ENCODE results near the gene MAP7D1.
"Not testable (repeated sequence)": the region's sequence is repeated elsewhere in the genome, so short reads cannot be mapped to it uniquely, and the experiment has no call there.

The MAP7D1 gene

DNA sequence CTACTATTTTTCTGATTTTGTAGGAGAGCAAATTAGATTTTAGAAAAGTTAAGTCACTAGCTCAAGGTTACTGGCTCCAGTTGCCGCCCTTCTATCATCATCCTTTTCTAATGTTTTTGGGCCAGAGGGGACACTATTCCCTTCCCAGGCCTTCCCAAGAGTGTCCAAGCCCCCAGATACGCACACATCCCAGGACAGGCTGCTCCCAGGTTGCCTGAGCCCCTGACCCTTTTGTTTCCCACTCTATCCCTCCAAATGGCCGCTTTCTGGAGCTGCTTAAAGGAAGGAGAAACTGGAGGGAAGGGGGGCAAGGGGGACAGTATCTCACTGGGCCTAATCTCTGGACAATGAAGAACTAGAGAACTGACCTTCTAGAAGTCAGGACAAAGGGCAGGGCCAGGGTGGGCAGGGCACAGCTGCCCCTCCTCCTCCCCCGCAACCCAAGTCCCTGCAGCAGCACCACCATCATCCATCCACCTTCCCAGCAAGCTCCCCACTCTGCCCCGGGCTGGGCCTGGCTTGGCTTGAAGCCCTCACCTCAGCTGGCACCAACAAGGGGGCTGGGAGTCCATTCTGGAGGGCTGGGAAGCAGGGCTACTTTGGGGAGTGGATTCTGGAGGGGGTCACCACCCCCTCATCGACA, 1.1 kb upstream of the MAP7D1 start:
- Histone ChIP-seq H3K36me3 (no peaks in the 10 kb centered on the region), H3K27ac (peak overlapping the region; percentile 99), H3K9me3 (no peaks in the 10 kb centered on the region), H3K4me1 (ENCODE audit: control insufficient read depth in 1 of 2, insufficient read depth in 1 of 2, low read depth in 1 of 2, low read length in 1 of 2) (peaks cover 60 to 64% of the 10 kb centered on the region in 2 experiments), H3K27me3 (no peaks in the 10 kb centered on the region), H3K4me3 (ENCODE audit: low read depth in 1 of 2, low read length in 1 of 2) (peak overlapping the region; percentile 85 to 96)
- TF ChIP-seq, protein P1, sequence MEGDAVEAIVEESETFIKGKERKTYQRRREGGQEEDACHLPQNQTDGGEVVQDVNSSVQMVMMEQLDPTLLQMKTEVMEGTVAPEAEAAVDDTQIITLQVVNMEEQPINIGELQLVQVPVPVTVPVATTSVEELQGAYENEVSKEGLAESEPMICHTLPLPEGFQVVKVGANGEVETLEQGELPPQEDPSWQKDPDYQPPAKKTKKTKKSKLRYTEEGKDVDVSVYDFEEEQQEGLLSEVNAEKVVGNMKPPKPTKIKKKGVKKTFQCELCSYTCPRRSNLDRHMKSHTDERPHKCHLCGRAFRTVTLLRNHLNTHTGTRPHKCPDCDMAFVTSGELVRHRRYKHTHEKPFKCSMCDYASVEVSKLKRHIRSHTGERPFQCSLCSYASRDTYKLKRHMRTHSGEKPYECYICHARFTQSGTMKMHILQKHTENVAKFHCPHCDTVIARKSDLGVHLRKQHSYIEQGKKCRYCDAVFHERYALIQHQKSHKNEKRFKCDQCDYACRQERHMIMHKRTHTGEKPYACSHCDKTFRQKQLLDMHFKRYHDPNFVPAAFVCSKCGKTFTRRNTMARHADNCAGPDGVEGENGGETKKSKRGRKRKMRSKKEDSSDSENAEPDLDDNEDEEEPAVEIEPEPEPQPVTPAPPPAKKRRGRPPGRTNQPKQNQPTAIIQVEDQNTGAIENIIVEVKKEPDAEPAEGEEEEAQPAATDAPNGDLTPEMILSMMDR (IDR thresholded peaks at IDR 0.05) = no peak

DNA sequence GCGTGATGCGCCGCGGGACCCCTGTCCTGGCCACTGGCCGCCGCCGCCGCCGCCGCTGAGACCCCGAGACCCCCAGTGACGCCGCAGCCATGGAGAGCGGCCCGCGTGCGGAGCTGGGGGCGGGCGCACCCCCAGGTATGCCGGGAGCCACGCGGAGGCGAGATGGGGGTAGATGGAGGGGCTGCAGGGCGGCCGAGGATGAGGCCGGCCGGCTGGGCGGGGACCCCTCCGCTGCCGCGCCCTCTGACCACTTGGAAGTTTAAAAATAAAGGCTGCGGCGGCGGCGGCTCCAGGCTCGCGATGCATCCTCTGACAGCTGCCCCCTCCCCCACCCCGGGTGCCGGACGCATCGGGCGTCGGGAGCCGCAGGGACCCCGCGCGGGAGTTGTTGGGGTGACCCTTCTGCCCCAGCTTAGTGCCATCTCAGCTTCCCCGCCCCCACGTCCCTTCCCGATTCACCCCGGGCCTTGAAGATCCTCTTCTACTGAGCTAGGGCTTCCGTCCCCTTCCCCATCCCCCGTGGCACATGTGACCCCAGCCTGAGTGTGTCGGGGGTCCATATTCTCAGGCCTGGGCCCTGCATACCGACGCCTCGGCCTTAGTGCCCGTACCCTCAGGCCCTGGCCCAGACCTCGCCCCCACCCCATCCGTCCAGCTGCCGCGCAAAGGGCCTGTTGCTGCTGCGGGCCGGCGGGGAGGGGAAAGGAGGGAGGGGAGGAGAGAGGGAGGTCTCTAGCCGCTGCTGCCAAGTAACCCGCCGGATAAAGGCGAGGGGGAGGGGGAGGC, 562 bp downstream of the MAP7D1 start:
- Histone ChIP-seq H3K4me3 (ENCODE audit: low read depth in 1 of 2, low read length in 1 of 2) (peak overlapping the region; percentile 85 to 96), H3K36me3 (no peaks in the 10 kb centered on the region), H3K9me3 (no peaks in the 10 kb centered on the region), H3K27me3 (no peaks in the 10 kb centered on the region), H3K27ac (peak overlapping the region; percentile 99), H3K4me1 (ENCODE audit: control insufficient read depth in 1 of 2, insufficient read depth in 1 of 2, low read depth in 1 of 2, low read length in 1 of 2) (peaks cover 60 to 64% of the 10 kb centered on the region in 2 experiments)
- TF ChIP-seq, protein P1 (IDR thresholded peaks at IDR 0.05) = peak; percentile 14

DNA sequence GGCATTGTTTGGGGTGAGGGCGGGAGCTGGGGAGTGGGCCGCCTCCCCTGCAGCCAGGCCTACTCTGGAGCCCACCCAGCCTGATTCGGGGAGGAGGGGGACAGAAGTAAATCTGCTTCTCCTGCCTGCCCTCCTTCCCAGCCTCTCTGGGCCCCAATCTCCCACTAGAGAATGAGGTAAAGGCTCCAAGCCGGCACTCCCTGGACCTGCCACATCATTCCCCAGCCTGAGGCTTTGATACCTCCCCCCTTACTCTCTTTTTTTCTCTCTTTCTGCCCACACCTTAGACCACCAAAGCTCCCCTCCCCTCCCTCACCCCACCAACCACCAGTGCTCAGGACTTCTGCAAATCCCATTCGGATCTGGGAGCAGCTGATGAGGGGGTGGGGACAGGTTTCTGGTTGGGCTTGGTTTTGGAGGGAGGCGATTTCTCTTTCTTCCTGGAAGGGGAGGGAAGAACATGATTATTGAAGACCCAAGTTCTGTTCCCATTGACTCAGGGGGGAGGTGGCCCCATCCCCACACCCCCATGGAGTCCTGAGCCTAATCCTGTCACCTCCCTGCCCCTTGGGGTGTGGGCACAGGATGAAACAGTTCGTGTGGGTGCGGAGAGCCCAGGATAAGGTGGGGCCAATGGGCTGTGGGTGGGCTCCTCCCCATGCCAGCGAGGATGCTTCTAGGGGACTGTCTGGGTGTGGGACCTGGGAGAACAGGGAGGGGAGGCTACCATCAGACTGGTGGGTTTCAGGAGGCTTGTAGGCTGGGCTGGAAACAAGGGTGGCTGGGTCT, 1.3 kb downstream of the MAP7D1 start:
- H3K36me3 ChIP-seq = no peaks in the 10 kb centered on the region
- no peaks in the 10 kb centered on the region for H3K9me3 ChIP-seq
- H3K27me3 ChIP-seq = no peaks in the 10 kb centered on the region
- peak overlapping the region; percentile 85 to 96 for H3K4me3 ChIP-seq (ENCODE audit: low read depth in 1 of 2, low read length in 1 of 2)
- peak overlapping the region; percentile 99 for H3K27ac ChIP-seq
- H3K4me1 ChIP-seq (ENCODE audit: control insufficient read depth in 1 of 2, insufficient read depth in 1 of 2, low read depth in 1 of 2, low read length in 1 of 2) = peaks cover 61 to 64% of the 10 kb centered on the region in 2 experiments
- TF ChIP-seq, protein P1 (IDR thresholded peaks at IDR 0.05) = no peak

DNA sequence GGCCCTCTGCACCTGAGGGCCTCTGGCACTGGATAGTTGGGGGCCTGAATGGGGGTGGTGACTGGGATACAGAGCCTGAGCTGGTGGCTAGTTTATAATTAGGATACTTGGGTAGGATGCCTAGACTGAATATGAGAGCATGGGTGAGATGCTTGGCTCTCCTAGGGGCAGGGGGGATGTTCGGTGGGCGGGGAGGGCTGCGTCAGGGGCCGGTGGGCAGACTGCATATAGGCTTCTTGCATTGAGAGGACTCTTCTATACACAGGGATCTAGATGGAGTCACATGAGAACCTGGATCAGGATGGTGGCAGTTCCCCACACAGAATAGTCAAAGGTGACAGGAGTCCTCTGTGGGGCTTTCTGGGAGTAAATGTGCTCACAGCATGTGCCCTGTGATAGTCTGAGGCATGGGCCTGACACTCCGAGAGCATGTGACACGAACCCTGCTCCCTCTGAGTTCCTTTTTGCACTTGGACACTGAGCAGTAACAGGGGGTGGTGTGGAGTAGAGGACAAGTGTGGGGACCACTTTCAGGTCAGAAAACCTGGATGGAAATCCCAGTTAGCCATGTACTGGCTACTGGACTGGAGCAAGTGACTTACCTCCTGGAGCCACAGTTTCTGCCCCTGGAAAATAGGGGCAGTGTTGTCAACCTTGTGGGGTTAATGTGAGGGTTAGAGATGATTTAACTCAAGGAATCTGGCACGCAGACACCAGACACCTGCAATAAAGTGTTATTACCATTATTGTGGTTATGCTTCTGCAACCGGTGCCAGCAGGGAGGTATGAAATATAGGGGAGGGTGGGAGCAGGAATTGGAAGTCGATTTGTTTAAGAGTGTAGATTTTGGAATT, 2.2 kb downstream of the MAP7D1 start:
- no peaks in the 10 kb centered on the region for H3K36me3 ChIP-seq
- peak overlapping the region; percentile 99 for H3K27ac ChIP-seq
- H3K27me3 ChIP-seq = no peaks in the 10 kb centered on the region
- TF ChIP-seq, protein P1 (IDR thresholded peaks at IDR 0.05) = no peak
- H3K4me1 ChIP-seq (ENCODE audit: control insufficient read depth in 1 of 2, insufficient read depth in 1 of 2, low read depth in 1 of 2, low read length in 1 of 2) = peaks cover 69 to 72% of the 10 kb centered on the region in 2 experiments
- H3K9me3 ChIP-seq = no peaks in the 10 kb centered on the region
- peak overlapping the region; percentile 85 to 96 for H3K4me3 ChIP-seq (ENCODE audit: low read depth in 1 of 2, low read length in 1 of 2)

DNA sequence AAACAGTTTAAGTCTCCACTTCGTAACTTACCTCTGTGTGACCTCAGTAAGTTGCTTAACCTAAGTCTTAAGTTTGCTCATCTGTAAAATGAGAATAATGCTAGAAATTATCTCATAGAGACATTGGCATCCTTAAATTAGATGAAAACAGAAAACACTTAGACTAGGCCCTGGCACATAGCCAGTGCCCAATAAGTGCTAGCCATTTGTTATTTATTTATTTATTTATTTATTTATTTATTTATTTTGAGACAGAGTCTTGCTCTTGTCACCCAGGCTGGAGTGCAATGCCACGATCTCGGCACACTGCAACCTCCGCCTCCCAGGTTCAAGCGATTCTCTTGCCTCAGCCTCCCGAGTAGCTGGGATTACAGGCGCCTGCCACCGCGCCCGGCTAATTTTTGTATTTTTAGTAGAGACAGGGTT, 2.9 kb downstream of the MAP7D1 start:
- not testable (repeated sequence) for H3K27me3 ChIP-seq; H3K4me3 ChIP-seq (ENCODE audit: low read depth in 1 of 2, low read length in 1 of 2); H3K9me3 ChIP-seq; H3K36me3 ChIP-seq
- peak overlapping the region; percentile 99 for H3K27ac ChIP-seq
- peaks cover 69 to 72% of the 10 kb centered on the region in 2 experiments for H3K4me1 ChIP-seq (ENCODE audit: control insufficient read depth in 1 of 2, insufficient read depth in 1 of 2, low read depth in 1 of 2, low read length in 1 of 2)

All from neutrophil (primary cell).